ENCODE results near the gene SGPL1. TPM values are rescaled to one million over a fixed set of nuclear protein-coding genes. Genes with fewer than 3 reads are reported as not detected.

The SGPL1 gene
- total RNA-seq, 1 experiment from 2014 or later = 93.8 TPM

- Mint-ChIP-seq H3K36me3 (ENCODE audit: insufficient read depth, unreplicated experiment) (no peaks in the 10 kb centered on the region), H3K27ac (ENCODE audit: low read depth, unreplicated experiment) (no peak overlapping the region), H3K27me3 (ENCODE audit: insufficient read depth, unreplicated experiment) (peaks cover under 1% of the 10 kb centered on the region), H3K9me3 (ENCODE audit: unreplicated experiment) (no peaks in the 10 kb centered on the region), H3K4me1 (ENCODE audit: insufficient read depth, unreplicated experiment) (peaks cover 6% of the 10 kb centered on the region), H3K4me3 (ENCODE audit: unreplicated experiment) (no peak overlapping the region)
- CTCF ChIA-PET = interaction anchor here (0.6 to 1.3 kb wide), 3 partner anchors 104 to 660 kb away, joined by 4 read pairs; no protein-coding TSS in a partner anchor
- TF ChIP-seq CTCF (IDR thresholded peaks at IDR 0.05; ENCODE audit: unreplicated experiment) = no peak
- BruUV-seq (replicated peaks) = no TSS peak
- POLR2A ChIA-PET = interaction anchor here (1.0 kb wide), 2 partner anchors 17 to 29 kb away, joined by 3 to 8 read pairs; no protein-coding TSS in a partner anchor
- intact Hi-C loops (cut with micrococcal nuclease) = no loop called here
- DNase-seq (ENCODE audit: unreplicated experiment) = peak; percentile 91
Observed at GRCh38 chr10:70774810-70775678, 40.7 kb upstream of the SGPL1 start.

GRCh38 chr10:70775679-70776454 lies 39.9 kb upstream of the SGPL1 start:
- ChIA-PET POLR2A (interaction anchor here (1.0 kb wide), 2 partner anchors 16 to 28 kb away, joined by 3 to 8 read pairs; no protein-coding TSS in a partner anchor), CTCF (interaction anchor here (1.1 to 1.3 kb wide), 2 partner anchors 103 to 226 kb away, joined by 4 read pairs; no protein-coding TSS in a partner anchor)
- no peaks in the 10 kb centered on the region for H3K36me3 Mint-ChIP-seq (ENCODE audit: insufficient read depth, unreplicated experiment)
- H3K27ac Mint-ChIP-seq (ENCODE audit: low read depth, unreplicated experiment) = no peak overlapping the region
- no peaks in the 10 kb centered on the region for H3K9me3 Mint-ChIP-seq (ENCODE audit: unreplicated experiment)
- DNase-seq (ENCODE audit: unreplicated experiment) = no peak
- no peaks in the 10 kb centered on the region for H3K27me3 Mint-ChIP-seq (ENCODE audit: insufficient read depth, unreplicated experiment)
- no peak for TF ChIP-seq CTCF (IDR thresholded peaks at IDR 0.05; ENCODE audit: unreplicated experiment)
- no peak overlapping the region for H3K4me3 Mint-ChIP-seq (ENCODE audit: unreplicated experiment)
- no TSS peak for BruUV-seq (replicated peaks)
- H3K4me1 Mint-ChIP-seq (ENCODE audit: insufficient read depth, unreplicated experiment) = peaks cover 6% of the 10 kb centered on the region
- intact Hi-C loops (cut with micrococcal nuclease) = no loop called here

DNA sequence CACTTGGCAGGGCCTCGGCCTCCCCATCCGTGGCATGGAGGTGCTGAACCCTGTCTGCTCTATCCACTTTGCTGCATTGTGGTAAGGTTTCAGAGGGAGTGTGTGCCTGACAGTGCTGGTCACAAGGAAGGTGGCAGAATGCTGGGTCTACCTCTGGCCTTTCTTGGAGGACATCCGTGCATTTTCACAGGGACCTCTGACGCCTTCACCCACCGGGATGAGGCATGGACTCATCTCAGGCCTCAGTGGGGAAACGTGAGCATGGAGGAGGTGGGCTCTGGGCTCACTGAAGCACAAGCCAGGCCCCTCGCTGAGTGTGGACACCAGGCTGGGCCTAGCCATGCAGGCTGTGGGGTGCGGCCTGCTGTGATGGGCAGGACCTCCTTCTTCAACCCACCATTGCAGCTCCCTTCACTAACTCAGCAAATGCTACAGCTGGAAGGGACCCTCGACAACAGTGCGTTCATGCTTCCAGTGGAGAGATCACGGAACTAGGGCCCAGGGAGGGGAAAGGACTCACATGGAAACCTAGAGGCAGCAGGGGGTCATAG lies 39.2 kb upstream of the SGPL1 start:
- ChIA-PET CTCF (interaction anchor here (1.2 kb wide), 1 partner anchor 227 kb away, joined by 4 read pairs; no protein-coding TSS in a partner anchor), POLR2A (no interaction called here)

More for the DNA sequence above, 39.2 kb upstream of the SGPL1 start:
- Mint-ChIP-seq H3K4me3 (ENCODE audit: unreplicated experiment) (no peak overlapping the region), H3K27me3 (ENCODE audit: insufficient read depth, unreplicated experiment) (no peaks in the 10 kb centered on the region), H3K9me3 (ENCODE audit: unreplicated experiment) (no peaks in the 10 kb centered on the region), H3K4me1 (ENCODE audit: insufficient read depth, unreplicated experiment) (peaks cover 6% of the 10 kb centered on the region), H3K36me3 (ENCODE audit: insufficient read depth, unreplicated experiment) (no peaks in the 10 kb centered on the region), H3K27ac (ENCODE audit: low read depth, unreplicated experiment) (no peak overlapping the region)
- intact Hi-C loops (cut with micrococcal nuclease) = no loop called here
- BruUV-seq (replicated peaks) = no TSS peak
- DNase-seq (ENCODE audit: unreplicated experiment) = no peak
- no peak for TF ChIP-seq CTCF (IDR thresholded peaks at IDR 0.05; ENCODE audit: unreplicated experiment)

Data from MCF 10A (cell line).